Measurements from ENCODE around the gene DIAPH3.

DIAPH3 gene

DNA sequence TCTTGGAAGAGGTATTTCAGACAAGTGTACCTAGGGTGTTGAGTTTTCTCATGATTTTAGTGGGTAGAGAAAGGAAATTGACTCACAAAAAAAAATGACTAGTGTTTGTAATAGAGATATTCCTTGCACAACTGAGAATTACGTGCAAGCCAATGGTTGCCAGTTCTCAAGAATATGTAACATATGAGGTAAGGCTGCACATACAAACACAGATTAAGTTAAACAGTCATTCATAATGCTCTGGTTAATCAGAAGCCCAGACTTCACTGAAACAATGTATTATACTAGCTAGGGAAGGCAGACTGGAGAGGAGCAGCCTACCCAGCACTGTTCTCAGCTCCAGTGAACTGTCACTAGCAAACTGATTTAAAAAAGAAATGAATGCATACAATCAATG, 418.3 kb downstream of the DIAPH3 start:
- in situ Hi-C loops (cut with HindIII; ENCODE audit: low sequenced_read_pairs) = no loop called here
- peak; percentile 39 for DNase-seq (ENCODE audit: low read depth, low spot score)
- TF ChIP-seq, protein P1, sequence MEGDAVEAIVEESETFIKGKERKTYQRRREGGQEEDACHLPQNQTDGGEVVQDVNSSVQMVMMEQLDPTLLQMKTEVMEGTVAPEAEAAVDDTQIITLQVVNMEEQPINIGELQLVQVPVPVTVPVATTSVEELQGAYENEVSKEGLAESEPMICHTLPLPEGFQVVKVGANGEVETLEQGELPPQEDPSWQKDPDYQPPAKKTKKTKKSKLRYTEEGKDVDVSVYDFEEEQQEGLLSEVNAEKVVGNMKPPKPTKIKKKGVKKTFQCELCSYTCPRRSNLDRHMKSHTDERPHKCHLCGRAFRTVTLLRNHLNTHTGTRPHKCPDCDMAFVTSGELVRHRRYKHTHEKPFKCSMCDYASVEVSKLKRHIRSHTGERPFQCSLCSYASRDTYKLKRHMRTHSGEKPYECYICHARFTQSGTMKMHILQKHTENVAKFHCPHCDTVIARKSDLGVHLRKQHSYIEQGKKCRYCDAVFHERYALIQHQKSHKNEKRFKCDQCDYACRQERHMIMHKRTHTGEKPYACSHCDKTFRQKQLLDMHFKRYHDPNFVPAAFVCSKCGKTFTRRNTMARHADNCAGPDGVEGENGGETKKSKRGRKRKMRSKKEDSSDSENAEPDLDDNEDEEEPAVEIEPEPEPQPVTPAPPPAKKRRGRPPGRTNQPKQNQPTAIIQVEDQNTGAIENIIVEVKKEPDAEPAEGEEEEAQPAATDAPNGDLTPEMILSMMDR (IDR thresholded peaks at IDR 0.05; ENCODE audit: low read depth, low read length) = no peak
- no peak overlapping the region for H3K4me3 ChIP-seq (ENCODE audit: low read depth, low read length)

DNA sequence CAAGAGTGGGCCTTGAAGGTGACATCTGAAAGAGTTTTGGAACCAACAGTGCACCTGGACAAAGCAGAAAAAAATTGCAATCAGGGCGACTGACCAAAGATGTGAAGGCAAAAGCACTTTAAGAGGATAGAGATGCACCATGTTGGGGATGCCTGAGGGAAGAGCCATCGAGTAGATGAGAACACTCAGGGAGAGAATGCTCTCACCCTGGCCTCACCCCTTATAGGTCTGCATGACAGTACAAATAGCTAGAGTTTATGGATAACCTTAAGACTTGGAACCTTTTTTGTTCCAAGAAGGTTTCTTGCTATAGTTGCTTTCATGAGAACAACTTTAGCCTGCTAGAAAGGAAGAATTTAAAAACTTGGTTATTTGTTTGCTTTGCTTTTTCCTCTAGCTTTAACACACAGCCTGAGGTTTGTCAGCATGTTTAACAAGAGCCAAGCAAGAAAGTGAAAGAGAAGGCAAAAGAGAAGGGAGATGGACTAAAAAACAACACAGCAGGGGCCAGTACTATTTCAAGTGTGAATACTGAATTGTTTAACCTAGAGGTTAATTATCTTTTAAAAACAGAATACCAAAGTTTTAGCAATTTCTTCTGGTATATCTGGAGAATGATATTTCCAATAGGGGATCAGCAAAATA, 418.9 kb downstream of the DIAPH3 start:
- in situ Hi-C loops (cut with HindIII; ENCODE audit: low sequenced_read_pairs) = no loop called here
- peak; percentile 54 for DNase-seq (ENCODE audit: low read depth, low spot score)
- no peak overlapping the region for H3K4me3 ChIP-seq (ENCODE audit: low read depth, low read length)
- TF ChIP-seq, protein P1 (IDR thresholded peaks at IDR 0.05; ENCODE audit: low read depth, low read length) = no peak

DNA sequence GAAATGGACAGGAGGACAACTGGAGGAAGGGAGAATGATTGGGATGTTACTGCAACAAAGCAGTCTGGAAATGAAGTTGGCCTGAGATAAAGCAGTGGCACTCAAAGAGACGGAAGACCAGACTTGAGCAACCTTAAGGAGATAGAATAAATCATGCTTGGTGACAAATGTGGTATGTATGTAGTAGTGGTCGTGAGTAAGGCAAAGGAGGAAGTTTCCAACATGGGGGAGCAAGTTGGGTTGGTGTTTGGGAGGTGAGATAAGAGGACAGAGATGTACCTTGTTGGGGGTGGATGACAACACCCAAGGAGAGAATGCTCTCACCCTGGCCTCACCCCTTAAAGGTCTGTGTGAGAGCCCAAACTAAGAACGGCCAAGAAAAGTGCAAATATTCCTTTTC, 420.5 kb downstream of the DIAPH3 start:
- no peak for DNase-seq (ENCODE audit: low read depth, low spot score)
- no peak overlapping the region for H3K4me3 ChIP-seq (ENCODE audit: low read depth, low read length)
- in situ Hi-C loops (cut with HindIII; ENCODE audit: low sequenced_read_pairs) = no loop called here
- TF ChIP-seq, protein P1 (IDR thresholded peaks at IDR 0.05; ENCODE audit: low read depth, low read length) = no peak

DNA sequence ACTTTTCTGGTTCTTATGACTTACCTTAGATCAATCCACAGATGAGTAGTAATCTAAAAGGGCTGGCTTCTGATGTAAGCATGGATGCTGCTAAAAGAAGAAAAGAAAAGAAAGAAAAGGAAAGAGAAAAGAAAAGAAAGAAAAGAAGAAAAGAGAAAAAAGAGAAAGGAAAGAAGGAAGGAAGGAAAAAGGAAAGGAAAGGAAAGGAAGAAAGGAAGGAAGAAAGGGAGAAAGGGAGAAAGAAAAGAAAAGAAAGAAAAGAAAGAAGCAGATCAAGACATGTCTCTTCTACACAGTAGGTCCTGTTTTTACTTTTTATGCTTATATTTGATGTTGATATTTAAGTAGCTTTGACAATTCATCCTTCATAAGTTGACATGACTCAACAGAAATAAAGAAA, 421.3 kb downstream of the DIAPH3 start:
- no peak for DNase-seq (ENCODE audit: low read depth, low spot score)
- in situ Hi-C loops (cut with HindIII; ENCODE audit: low sequenced_read_pairs) = no loop called here
- no peak overlapping the region for H3K4me3 ChIP-seq (ENCODE audit: low read depth, low read length)
- TF ChIP-seq, protein P1 (IDR thresholded peaks at IDR 0.05; ENCODE audit: low read depth, low read length) = no peak

DNA sequence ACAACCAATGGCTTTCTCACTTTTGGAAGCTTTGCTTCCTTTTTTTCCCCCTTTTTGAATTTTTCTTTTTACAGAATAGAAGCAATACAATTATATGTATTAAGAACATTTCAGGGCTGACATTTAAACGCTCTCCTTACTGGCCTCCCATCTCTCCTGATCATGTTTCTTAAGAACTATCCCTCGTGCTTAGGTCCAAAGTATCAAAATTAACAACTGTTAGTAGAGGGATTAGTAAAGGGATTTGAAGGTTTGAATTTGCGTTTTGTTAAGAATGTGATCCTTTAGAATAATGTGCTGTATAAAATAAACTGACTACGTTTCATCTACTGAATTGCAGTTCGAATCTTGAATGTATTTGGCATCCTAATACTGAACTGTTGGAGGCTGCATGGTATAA, 424.8 kb downstream of the DIAPH3 start:
- H3K4me3 ChIP-seq (ENCODE audit: low read depth, low read length) = no peak overlapping the region
- TF ChIP-seq, protein P1 (IDR thresholded peaks at IDR 0.05; ENCODE audit: low read depth, low read length) = no peak
- DNase-seq (ENCODE audit: low read depth, low spot score) = no peak
- in situ Hi-C loops (cut with HindIII; ENCODE audit: low sequenced_read_pairs) = no loop called here

DNA sequence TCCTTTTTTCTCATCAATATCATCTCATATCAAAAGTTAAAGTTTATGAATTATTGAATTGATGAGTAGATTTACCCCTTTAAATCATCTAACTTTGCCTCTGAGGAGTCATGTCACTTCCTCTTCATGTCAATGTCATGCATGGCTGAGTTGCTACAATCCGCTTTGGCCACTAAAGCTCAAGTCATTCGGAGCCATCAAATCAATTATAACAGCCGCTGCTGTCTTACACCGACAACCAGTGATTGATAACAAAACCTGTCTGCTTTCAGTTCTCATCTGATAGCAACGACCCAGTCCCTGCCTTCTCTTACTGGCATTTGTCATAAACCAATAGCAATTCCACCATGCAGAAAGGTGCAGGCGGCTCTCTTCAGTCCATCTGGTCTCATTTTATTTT, 429.3 kb downstream of the DIAPH3 start:
- in situ Hi-C loops (cut with HindIII; ENCODE audit: low sequenced_read_pairs) = no loop called here
- TF ChIP-seq, protein P1 (IDR thresholded peaks at IDR 0.05; ENCODE audit: low read depth, low read length) = no peak
- DNase-seq (ENCODE audit: low read depth, low spot score) = no peak
- no peak overlapping the region for H3K4me3 ChIP-seq (ENCODE audit: low read depth, low read length)
